NCI-H446 (cell line): ENCODE results near the gene NPIPA7.
"Not testable (repeated sequence)": the region's sequence is repeated elsewhere in the genome, so short reads cannot be mapped to it uniquely, and the experiment has no call there.

Experiments used
- DNase-seq, 2 experiments: peaks; one replicate each; lab custom pipeline; 2025; lab: John Stamatoyannopoulos, UW

The NPIPA7 gene

GRCh38 chr16:16420515-16420914 is 41.6 kb downstream of the NPIPA7 start:
- DNase-seq = not testable (repeated sequence)

DNA sequence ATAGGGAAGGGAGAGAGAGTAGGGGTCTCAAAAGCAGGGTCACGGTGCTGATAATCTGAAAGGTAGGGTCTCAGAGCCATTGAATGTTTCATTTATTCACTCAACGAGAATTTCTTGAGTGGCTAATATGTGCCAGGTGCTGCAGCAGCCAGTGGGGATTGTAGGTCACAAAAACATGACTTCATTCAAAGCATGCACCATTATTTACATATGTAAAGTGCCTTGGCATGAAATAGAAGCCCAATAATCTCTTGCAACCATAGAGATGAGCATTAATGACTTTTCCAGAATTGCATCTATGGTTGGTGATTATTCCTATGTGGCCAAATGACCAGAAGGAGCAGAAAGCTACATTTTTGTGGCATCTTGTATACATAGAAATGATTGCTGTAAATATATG is 46.2 kb downstream of the NPIPA7 start:
- not testable (repeated sequence) for DNase-seq

- DNase-seq = not testable (repeated sequence)
Observed at GRCh38 chr16:16431135-16431534, 52.2 kb downstream of the NPIPA7 start.

DNA sequence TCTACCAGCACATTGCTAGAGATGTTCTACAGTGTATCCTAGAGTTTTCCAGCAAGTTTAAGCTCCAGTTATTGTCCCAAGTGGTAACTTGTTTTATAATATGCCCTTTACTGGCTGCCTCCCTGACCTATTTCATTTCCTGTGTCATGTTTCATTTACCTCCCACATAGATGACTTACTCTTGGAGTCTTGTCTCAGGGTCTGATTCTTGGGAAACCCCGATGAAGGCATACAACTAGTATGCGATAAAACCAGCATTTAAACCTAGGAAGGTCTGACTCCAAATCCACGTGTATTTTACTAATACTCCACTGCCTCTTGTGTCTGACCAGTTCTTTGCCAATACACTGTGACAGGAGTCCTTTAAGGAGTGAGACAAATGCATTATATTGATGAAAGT is 55.8 kb downstream of the NPIPA7 start:
- not testable (repeated sequence) for DNase-seq

- not testable (repeated sequence) for DNase-seq
Observed at GRCh38 chr16:16441401-16441800, 62.5 kb downstream of the NPIPA7 start.
